Measurements from ENCODE around the gene FAM3A. TPM values are rescaled to one million over a fixed set of nuclear protein-coding genes. Genes with fewer than 3 reads are reported as not detected.

Gene FAM3A
- total RNA-seq, 1 donor from 2014 or later, result 4.5 TPM

DNA sequence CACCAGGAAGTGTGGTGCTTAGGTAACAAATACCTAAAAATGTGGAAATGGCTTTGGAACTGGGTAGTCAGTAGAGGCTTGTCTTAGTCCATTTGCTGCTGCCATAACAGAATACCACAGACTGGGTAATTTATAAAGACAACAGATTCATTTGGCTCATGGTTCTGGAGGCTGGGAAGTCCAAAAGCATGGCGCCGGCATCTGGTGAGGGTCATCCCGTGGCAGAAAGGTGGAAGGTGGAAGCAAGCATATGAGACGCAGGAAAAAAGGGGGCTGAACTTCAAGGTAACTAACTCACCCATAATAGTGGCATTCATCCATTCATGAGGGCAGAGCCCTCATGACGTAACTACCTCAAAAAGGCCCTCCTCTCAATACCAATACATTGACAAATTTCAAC lies 6.6 kb downstream of the FAM3A start:
- Mint-ChIP-seq H3K4me1 (peaks cover 3% of the 10 kb centered on the region), H3K9me3 (peaks cover 23% of the 10 kb centered on the region), H3K27me3 (ENCODE audit: insufficient read depth, low read depth) (peaks cover 5% of the 10 kb centered on the region), H3K36me3 (peaks cover 16% of the 10 kb centered on the region), H3K4me3 (no peak overlapping the region), H3K27ac (no peak overlapping the region)
- H3F3A ChIP-seq (ENCODE audit: low read depth), result no peaks in the 10 kb centered on the region
- H3K27ac ChIP-seq, result no peak overlapping the region
- no peak overlapping the region for H3K4me2 ChIP-seq
- H3K79me2 ChIP-seq (ENCODE audit: low read depth), result no peaks in the 10 kb centered on the region
- H3K27me3 ChIP-seq, result no peaks in the 10 kb centered on the region
- H2AFZ ChIP-seq (replicated peaks), result no peak overlapping the region
- no peaks in the 10 kb centered on the region for H3K36me3 ChIP-seq
- DNase-seq (ENCODE audit: low spot score), result no peak
- no peaks in the 10 kb centered on the region for H3K4me1 ChIP-seq
- H3K9ac ChIP-seq, result no peak overlapping the region
- H3K9me3 ChIP-seq (ENCODE audit: low read depth), result peaks cover 3% of the 10 kb centered on the region
- TF ChIP-seq EZH2phosphoT487 (IDR thresholded peaks at IDR 0.05) (no peak), EZH2 (IDR thresholded peaks at IDR 0.05) (no peak)
- no peak overlapping the region for H3K4me3 ChIP-seq
- H4K20me1 ChIP-seq (ENCODE audit: low read depth), result no peaks in the 10 kb centered on the region

DNA sequence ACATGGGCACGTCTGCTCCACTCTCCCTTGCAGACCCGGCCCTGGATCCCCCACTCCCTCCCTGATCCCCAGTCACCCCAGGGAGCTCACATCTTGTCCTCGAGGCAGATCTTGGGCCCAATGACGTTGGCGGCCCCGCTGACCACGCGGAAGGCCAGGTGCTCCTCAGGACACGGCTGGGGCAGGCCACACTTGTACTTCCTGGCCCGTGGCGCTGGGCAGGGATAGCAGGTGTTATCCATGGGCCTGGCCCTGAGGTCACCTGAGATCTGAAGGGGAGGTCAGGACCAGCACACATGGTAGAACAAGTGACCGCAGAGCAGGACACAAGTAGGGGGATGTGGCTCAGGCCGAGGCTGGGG lies 7.7 kb downstream of the FAM3A start:
- Histone ChIP-seq H3K27ac (no peak overlapping the region), H3K4me2 (no peak overlapping the region), H3K36me3 (no peaks in the 10 kb centered on the region), H3F3A (ENCODE audit: low read depth) (no peaks in the 10 kb centered on the region), H3K27me3 (no peaks in the 10 kb centered on the region), H3K79me2 (ENCODE audit: low read depth) (no peaks in the 10 kb centered on the region), H3K9ac (no peak overlapping the region), H3K4me1 (no peaks in the 10 kb centered on the region), H3K9me3 (ENCODE audit: low read depth) (peaks cover 3% of the 10 kb centered on the region), H4K20me1 (ENCODE audit: low read depth) (no peaks in the 10 kb centered on the region), H2AFZ (replicated peaks) (no peak overlapping the region), H3K4me3 (no peak overlapping the region)
- no peak overlapping the region for H3K27ac Mint-ChIP-seq
- TF ChIP-seq EZH2phosphoT487 (IDR thresholded peaks at IDR 0.05) (no peak), EZH2 (IDR thresholded peaks at IDR 0.05) (no peak)
- TF ChIP-seq, protein P1, sequence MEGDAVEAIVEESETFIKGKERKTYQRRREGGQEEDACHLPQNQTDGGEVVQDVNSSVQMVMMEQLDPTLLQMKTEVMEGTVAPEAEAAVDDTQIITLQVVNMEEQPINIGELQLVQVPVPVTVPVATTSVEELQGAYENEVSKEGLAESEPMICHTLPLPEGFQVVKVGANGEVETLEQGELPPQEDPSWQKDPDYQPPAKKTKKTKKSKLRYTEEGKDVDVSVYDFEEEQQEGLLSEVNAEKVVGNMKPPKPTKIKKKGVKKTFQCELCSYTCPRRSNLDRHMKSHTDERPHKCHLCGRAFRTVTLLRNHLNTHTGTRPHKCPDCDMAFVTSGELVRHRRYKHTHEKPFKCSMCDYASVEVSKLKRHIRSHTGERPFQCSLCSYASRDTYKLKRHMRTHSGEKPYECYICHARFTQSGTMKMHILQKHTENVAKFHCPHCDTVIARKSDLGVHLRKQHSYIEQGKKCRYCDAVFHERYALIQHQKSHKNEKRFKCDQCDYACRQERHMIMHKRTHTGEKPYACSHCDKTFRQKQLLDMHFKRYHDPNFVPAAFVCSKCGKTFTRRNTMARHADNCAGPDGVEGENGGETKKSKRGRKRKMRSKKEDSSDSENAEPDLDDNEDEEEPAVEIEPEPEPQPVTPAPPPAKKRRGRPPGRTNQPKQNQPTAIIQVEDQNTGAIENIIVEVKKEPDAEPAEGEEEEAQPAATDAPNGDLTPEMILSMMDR (IDR thresholded peaks at IDR 0.05), result no peak
- peaks cover 5% of the 10 kb centered on the region for H3K27me3 Mint-ChIP-seq (ENCODE audit: insufficient read depth, low read depth)
- DNase-seq (ENCODE audit: low spot score), result no peak
- peaks cover 16% of the 10 kb centered on the region for H3K9me3 Mint-ChIP-seq
- H3K4me3 Mint-ChIP-seq, result no peak overlapping the region
- H3K4me1 Mint-ChIP-seq, result no peaks in the 10 kb centered on the region
- H3K36me3 Mint-ChIP-seq, result peaks cover 15% of the 10 kb centered on the region

DNA sequence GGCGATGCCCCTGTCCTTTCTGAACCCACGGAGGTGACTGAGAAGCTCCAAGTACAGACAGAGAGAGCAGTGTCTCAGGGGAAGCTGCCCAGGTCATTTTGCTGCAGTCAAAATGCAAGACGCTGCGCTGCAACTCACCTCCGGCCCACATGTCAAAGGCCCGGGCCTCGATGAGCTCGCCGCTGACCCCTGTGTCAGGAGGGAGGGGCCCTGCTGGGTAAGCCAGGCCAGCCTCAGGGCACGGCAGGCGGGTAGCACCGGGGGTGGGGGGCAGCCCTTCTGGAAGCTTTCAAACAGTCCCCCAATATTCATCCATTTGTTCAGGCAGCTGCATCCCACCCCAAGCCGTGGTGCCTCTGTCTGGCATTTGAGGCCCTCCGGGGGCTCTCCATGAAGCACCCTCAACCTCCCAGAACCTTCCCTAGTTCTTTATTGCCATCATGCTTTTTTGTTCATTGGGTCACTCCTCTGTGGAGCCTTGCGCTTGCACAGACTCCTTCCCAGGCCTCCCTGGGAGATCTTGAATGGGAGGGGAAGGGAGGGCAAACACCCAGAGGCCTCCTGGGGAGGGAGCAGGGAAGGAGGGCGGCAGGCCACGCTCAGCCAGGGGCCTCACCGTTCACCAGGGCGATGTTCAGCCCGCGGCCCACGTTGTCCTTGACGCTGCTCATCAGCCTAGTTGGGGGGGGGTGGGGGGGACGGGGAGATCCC lies 8.2 kb downstream of the FAM3A start:
- Histone ChIP-seq H3K4me3 (no peak overlapping the region), H3K79me2 (ENCODE audit: low read depth) (no peaks in the 10 kb centered on the region), H3F3A (ENCODE audit: low read depth) (no peaks in the 10 kb centered on the region), H3K4me2 (no peak overlapping the region), H3K4me1 (no peaks in the 10 kb centered on the region), H3K27me3 (no peaks in the 10 kb centered on the region), H3K9me3 (ENCODE audit: low read depth) (peaks cover 3% of the 10 kb centered on the region), H4K20me1 (ENCODE audit: low read depth) (no peaks in the 10 kb centered on the region), H2AFZ (replicated peaks) (no peak overlapping the region), H3K36me3 (no peaks in the 10 kb centered on the region), H3K27ac (no peak overlapping the region), H3K9ac (no peak overlapping the region)
- H3K36me3 Mint-ChIP-seq, result peaks cover 15% of the 10 kb centered on the region
- no peak overlapping the region for H3K27ac Mint-ChIP-seq
- H3K4me3 Mint-ChIP-seq, result no peak overlapping the region
- no peaks in the 10 kb centered on the region for H3K4me1 Mint-ChIP-seq
- TF ChIP-seq, protein P1 (IDR thresholded peaks at IDR 0.05), result no peak
- TF ChIP-seq EZH2phosphoT487 (IDR thresholded peaks at IDR 0.05), result no peak
- TF ChIP-seq EZH2 (IDR thresholded peaks at IDR 0.05), result no peak
- no peak for DNase-seq (ENCODE audit: low spot score)
- H3K9me3 Mint-ChIP-seq, result peaks cover 18% of the 10 kb centered on the region
- H3K27me3 Mint-ChIP-seq (ENCODE audit: insufficient read depth, low read depth), result peaks cover 6% of the 10 kb centered on the region

All from neural progenitor cell (in vitro differentiated cells).